NCI-H345 treated with DMSO at 0.1 percent for 48 hours (cell line): ENCODE data around the gene C9.
"Not testable (repeated sequence)": the region's sequence is repeated elsewhere in the genome, so short reads cannot be mapped to it uniquely, and the experiment has no call there.

Source experiments
- DNase-seq: peaks from one replicate; lab custom pipeline; 2025; ENCODE audit not compliant: unreplicated experiment; lab: John Stamatoyannopoulos, UW

The C9 gene

DNA sequence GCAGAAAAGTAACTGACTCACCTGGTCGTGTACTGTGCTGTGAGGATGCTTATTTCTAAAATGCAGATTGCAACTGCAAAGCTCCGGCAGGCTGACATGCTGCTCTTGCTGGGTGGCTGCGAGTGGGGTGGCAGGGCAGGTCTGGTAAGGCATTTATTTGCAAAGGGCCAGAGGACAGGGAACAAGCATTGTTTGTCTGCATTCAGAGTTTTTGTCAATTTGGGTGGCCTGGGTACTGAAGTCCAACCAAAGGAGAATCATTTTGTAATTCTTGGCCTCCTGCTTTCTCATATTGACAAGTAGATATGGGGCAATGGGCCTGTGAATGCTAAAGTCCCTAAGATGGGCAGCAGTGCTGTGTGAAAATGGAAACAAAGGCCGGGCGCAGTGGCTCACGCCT is at the start of gene C9:
Gene C9 (minus strand): TSS at position 129 of the 400 bp plus-strand sequence. CDS start 31 bp downstream, at position 98.
- no peak for DNase-seq

GRCh38 chr5:39413771-39414170 is 49.5 kb upstream of the C9 start:
- DNase-seq: no peak

- no peak for DNase-seq
Measured at GRCh38 chr5:39412721-39413394, 48.6 kb upstream of the C9 start.

DNA sequence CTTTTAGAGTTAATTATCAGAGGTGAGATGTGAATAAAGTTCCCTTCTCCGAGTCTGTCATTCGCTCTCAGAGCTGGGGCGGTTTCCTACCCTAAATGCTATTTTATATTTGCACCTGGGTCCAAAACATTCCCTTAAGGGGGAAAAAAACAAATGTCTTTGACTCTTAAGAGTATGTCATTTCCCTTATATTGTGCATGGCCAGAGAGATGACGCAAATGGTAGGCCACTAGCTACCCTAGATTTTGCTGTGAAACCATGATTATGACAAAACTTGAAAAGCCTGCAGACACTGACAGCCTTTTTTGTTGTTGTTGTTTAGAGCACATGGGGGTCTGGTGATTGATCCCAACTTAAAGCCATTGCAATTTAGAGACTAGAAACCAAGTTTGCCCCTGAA is 47.7 kb upstream of the C9 start:
- DNase-seq: no peak

DNA sequence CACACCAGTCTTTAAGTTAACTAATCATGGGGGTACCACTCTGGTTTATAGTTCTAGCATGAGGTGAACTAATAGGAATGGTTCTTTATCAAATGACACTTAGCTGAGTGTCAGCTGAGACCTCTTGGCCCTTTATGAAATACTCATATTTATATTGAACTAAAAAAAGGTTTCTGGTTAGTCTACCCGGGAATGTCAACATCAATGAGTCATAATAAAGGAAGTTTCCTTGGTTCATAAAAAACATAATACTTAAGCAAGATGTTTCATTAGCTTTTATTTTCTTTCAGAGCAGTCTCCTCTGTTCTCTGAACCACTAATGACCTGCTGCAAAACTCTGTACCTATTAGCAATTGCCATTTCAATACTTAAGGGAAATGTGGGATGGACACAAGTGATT is 46.8 kb upstream of the C9 start:
- DNase-seq: no peak

- DNase-seq: no peak
Measured at GRCh38 chr5:39409033-39409432, 44.7 kb upstream of the C9 start.

DNA sequence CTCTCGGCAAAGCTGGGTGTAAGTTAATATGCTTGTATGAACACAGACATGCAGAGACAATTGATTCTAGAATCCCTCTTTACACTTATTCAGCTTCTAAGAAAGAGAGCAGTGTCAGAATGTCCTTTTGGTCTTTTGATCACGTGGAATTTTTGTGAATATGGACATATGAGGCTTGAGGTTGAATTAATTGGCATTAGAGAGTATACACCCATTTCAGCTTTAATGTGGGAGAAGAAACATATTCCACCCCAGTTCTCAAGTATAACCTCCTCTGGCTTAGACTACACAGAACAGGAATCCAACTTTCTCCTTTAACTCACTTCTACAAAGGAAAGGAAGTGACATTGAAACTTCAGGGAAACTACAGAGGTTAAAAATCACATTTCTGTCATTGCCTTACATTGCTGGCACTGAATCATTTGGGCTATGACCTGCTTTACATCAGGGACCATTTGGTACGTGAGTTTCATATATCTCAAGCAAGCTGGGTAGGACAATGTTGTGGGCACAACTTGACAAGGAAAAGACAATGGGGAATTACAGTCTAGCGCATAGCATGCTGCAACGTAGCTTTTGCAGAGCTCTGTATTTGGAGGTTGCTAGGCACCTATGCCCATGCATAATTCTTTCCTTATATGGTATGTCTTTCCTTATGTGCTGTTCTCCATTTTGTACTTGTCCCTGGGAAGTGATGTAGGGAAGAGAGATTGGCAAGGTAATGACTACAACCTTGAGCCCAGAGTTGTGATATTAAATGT is 41.0 kb upstream of the C9 start:
- no peak for DNase-seq

GRCh38 chr5:39403761-39404160 is 39.5 kb upstream of the C9 start:
- DNase-seq: not testable (repeated sequence)

GRCh38 chr5:39402140-39402539 is 37.8 kb upstream of the C9 start:
- not testable (repeated sequence) for DNase-seq

DNA sequence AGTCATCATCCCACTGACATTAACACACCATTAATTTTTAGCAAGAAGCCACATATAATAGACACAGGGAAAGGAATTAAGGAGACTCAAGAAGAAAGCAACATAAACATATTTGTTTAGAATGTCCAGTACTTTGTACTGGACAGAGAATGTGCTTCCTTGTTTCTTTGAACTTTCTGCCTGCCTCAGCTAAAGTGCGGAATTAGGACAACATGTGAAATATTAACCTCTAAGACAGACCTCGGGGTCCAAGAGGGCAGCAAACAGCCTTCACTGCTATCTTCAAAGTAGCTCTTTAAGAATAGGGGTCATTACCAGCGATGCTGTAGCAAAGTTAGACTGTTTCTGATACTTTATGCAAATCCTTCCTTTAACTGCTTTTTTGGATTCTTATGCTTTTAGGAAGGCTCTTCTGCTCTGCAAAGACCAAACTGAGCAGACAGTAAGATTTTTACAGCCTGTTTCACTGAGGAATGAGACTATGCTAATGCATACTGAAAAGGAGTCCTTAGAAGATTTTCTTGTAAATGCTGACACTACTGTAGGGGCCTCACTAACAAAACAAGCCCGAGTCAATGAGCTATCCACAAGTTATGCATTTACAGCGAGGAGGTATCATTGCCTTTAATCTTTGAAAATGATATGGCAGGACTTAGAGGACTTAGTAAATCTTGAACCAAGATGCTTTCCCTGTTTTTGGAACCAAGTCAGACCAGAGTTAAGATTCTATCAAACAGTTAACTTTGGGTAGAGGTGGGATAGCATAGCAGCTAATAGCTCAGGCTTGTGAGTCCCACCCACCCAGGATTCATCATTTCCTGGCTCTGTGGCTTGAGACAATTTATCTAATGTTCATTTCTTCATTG is 36.7 kb upstream of the C9 start:
- no peak for DNase-seq

DNA sequence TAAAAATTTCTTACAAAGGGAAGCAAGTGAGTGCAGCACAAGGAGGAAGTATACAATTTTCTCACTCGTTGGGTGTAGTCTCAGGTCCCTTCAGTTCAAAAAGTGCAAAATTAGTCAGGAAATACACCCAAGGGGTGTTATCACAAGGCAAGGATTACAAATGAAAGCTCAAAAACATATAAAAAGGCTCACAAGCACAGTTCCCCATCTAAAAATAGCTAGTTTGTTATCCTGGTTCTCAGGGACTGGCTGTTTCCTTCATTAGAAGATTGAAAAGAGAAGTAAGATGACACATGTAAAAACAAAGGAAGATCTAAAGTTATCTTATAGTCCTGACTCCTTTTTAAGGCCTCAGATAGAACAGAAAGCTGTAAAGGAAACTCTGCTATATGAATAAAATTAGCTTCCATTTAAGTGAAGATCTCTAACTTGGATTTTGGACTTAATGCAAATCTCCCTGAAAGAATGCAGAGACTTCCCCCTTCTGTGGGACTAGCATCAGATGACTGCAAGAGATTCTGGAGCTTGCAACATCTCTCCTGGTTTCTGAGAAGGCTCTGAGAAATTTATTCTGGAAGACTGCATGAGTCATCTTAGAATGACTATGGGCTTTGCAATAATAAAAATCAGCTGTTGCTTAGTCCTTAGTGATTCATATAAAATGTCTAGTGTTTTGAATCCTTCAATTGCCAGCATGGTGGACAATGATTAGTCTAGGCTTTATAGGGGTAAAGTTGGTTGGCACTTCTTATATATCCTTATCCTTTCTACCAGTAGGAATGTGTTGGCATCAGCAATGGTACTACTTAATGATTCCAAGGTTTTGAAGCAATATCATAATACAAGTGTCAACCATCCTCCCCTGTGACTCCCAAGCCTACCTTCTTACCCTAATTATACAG is 35.1 kb upstream of the C9 start:
- DNase-seq: no peak

DNA sequence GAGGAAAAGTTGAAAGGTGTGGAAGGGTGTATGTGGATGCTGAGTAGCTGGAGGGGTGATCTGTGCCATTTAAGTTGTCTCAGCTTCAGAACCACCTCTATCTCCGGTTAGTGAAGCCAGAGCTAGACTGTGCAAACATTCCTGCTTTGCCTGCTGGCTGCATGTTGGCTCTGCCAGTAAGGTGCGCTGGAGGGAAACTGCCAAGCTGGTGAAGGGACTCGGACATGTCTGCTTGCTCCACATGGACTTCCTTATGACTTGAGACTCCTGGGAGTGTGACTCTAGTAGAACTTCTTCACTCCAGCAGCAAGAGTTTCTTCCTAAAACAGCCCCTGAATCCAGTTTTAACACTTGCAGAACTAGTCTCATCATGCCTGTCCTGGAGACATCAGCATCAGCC is 32.5 kb upstream of the C9 start:
- no peak for DNase-seq

DNA sequence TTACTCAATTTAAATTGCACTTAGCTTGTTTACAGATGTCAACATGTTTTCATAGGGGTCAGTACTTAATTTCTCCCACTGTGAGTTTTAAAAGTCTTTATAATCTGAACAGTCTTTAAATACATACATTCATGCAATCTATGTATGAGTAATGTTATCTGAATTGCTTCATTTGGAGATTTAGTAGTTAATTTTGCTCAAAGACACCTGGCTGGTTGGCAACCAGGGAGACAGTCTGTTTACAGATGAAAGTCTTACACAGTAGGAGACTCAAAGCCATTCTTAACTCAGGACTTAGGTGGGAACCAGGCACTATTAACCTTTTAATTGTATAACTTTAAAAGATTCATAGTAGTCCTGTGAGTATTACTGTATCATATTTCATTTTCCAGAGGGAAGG is 31.2 kb upstream of the C9 start:
- no peak for DNase-seq

DNA sequence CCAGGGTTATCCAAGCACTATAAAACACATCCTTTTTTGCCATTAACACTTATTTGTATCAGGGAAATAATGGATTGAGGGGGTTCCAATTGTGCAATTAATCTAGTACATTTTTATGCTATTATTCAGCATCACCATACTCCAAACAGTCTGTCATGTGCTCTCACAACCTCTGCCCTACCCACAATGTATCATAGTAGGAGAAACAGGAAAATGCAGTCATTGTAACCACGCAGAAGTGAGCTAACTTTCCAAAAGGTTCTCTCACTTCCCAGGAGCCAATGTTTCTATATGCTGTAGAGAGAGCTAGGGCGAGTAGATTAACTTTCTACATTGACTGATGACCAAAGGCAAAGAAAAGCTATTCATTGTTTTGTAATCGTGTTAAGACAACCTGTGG is 30.7 kb upstream of the C9 start:
- DNase-seq: no peak

DNA sequence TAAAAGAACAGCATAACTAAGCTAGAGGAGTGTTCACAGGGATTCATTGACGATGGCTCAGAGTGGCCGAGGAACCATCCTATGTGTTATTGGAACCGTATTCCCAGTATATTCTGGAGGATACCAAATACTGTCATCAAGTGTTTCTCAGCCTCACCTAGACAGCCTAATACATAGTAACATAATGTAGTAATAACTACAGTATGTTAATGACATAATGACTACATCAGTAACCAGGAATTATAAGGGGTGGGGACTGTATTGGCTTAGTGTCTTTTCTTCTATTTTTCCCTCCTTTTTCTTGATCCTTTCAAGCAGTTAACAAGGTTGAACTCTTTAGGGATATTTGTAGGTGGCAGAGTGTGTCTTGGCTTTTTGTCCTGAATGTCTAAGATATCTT is 26.6 kb upstream of the C9 start:
- no peak for DNase-seq

DNA sequence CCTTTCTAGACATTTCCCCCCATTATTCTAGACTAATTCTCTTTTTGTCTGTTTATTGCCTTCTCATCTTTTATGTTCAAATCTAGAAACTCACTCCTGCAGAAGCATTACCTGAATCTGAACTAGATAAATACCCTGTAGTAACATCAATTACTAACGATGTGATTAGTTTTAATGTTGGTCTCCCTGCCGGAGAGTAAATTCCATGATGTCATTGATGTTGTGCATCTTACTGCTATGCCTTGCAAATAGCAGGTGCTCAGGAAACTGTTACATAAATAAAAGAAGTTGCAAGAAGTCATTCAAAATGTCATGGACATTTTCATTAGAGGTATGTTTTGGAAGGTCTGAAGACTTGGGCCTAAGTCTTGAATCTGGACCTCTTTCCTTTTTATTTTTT is 23.0 kb upstream of the C9 start:
- no peak for DNase-seq

DNA sequence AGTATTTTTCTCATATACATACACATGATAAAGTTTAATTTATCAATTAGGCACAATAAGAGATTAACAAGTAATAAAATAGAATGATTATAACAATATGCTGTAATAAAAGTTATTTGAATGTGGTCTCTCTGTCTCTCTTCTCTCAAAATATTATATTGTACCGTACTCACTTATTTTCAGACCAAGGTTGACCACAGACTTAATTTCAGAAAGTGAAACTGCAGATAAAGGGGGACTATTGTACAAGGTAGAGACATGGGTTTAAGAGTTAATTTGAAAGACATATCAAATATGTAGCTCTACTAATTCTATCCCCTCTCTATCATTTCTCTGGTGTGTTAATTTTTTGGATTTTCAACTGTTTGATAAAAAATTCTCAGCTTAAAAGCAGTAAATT is 20.0 kb upstream of the C9 start:
- no peak for DNase-seq

DNA sequence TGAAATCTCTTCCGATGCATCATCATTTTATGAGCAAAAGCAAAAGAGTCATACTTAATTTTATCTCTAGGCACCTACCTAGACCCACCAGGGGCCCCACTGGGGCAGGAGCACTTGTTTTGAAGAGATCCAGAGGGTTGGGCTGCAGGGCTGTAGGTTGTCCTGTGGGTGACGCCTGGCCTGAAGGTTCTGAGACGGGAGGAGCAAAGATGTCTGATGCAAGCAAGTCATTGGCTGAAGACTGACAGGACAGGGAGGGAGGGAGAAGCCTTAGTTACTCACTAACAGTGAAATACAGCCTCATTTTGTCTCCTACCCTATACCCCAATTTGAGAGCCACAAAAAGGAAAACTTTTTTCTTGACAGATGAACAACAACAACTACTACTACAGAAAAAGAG is 17.1 kb upstream of the C9 start:
- DNase-seq: no peak

DNA sequence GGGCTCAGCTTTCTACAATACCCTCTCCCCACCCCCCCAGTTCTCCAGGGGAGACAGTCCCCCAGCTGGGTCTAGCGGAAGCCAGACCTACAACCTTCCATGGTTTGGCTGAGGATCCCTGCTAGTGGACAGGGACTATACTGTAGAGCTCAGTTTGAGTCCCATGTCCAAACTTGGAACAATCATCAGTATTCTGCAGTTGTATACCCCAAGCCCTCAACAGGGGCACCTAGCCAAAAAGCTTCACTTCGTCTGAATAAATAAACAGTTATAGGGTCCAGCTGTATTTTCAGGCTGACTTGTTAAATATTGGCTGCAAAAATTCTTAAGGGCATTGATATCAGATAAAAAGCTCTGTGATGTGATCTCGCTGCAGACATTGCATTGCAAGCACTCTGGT is 15.4 kb upstream of the C9 start:
- DNase-seq: no peak

DNA sequence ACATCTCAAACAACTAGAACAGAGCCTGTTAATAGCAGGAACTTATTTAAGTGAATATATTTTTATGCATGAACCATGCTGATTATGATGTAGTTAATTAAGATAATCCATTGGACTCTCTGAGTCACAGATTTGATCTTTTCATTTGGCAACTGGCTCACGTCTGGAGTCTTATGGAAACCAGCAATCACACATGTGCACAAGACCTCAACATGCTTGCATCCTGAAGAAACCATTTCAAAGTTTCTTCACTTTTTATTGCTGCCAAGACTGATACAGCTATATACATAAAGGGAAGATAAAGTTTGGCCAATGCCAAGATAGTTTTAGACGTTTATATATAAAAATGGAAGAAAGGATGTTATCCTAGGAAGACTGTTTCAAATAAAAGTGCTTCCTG is 13.3 kb upstream of the C9 start:
- DNase-seq: no peak

- peak; percentile 0 for DNase-seq
Measured at GRCh38 chr5:39376293-39376714, 12.0 kb upstream of the C9 start.
